ENCODE results near the gene CEACAM21.
A peak's percentile ranks its signal among the peaks of the same experiment; 100 is the strongest.

The CEACAM21 gene

DNA sequence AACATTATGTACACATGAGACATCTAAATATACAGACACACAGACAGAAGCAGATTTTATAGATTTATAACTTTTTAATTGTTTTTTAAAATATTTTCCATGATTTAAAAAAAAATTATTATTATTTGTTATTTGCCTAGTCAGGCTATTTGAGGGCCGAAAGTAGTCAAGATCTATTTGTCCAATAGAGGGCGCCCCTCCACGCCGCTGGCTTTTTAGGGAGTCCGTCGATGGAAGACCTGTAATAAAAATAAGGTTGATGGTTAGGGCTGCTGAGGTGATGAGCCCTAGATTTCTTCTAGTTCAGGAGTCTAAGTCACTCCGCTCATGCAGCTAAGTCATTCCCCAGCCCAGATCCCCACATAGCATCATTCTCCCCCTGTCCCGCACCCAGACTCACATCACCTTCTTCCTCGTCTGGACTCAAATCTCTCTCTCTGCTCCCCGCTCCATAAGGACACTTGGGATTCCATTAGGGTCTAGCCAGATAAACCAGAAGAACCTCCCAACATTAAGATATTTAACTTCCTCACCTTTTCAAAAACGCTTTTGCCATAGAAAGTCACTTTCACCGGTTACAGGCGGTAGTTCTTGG lies 33.9 kb upstream of the CEACAM21 start:
- Histone ChIP-seq H3K4me3 (ENCODE audit: insufficient read depth in 1 of 2, low read depth in 1 of 2, low read length in 2 of 2) (no peak overlapping the region), H3K9me3 (ENCODE audit: control insufficient read depth, low read length) (no peaks in the 10 kb centered on the region), H3K18ac (ENCODE audit: low read depth in 1 of 2, low read length in 2 of 2) (no peak overlapping the region), H3K79me1 (replicated peaks; ENCODE audit: low read length, poor library complexity, severe bottlenecking) (no peaks in the 10 kb centered on the region), H2BK5ac (ENCODE audit: low read depth, low read length, poor library complexity, severe bottlenecking) (no peak overlapping the region), H3K27me3 (ENCODE audit: control insufficient read depth in 1 of 2, insufficient read depth in 1 of 2, low read length in 2 of 2) (peaks cover 26 to 60% of the 10 kb centered on the region in 2 experiments), H3K9ac (ENCODE audit: low read length) (no peak overlapping the region), H3K4me2 (ENCODE audit: low read length, poor library complexity, severe bottlenecking) (no peak overlapping the region), H3K4ac (ENCODE audit: low read depth in 1 of 2, low read length in 2 of 2) (no peak overlapping the region), H2AFZ (ENCODE audit: low read depth, low read length) (no peak overlapping the region), H2BK120ac (ENCODE audit: low read depth, low read length) (no peak overlapping the region), H4K91ac (ENCODE audit: low read length) (no peak overlapping the region), H3K23ac (ENCODE audit: low read length in 2 of 2) (no peak overlapping the region), H3K14ac (ENCODE audit: low read length in 2 of 2) (no peak overlapping the region), H4K8ac (ENCODE audit: low read length) (no peak overlapping the region), H3K27ac (ENCODE audit: low read length, poor library complexity, severe bottlenecking) (no peak overlapping the region), H2BK12ac (ENCODE audit: low read length in 2 of 2) (no peak overlapping the region), H2AK5ac (ENCODE audit: low read length, severe bottlenecking) (no peak overlapping the region), H2BK15ac (ENCODE audit: low read depth, poor library complexity, severe bottlenecking) (no peak overlapping the region), H3K36me3 (ENCODE audit: control insufficient read depth in 1 of 2, insufficient read depth in 2 of 2, low read depth in 1 of 2, low read length in 2 of 2) (no peaks in the 10 kb centered on the region), H3K4me1 (ENCODE audit: control insufficient read depth, insufficient read depth, low read depth, low read length) (no peaks in the 10 kb centered on the region)
- 70% methylated on average over 13 of the region's 13 CpGs for WGBS
- peak; percentile 13 for DNase-seq

DNA sequence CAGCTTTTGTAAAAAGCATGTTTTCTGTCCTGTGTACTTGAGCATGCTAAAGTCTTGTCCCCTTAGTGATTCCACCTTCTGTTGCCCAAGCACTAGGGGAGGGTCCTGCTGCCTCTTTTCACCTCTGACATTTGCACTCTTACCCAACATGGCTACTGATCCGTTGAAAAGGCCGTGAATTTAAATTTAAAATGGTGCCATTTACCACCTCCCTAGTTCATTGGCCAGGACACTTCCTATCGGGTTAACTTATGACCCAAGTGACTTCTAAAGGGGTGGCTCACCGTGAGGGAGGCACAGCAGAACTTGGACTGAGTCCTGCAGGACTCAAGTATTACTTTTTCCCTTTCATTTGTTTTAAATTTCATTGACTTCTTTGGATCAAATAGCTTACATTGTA lies 33.3 kb upstream of the CEACAM21 start:
- Histone ChIP-seq H3K23ac (ENCODE audit: low read length in 2 of 2) (no peak overlapping the region), H3K18ac (ENCODE audit: low read depth in 1 of 2, low read length in 2 of 2) (no peak overlapping the region), H3K36me3 (ENCODE audit: control insufficient read depth in 1 of 2, insufficient read depth in 2 of 2, low read depth in 1 of 2, low read length in 2 of 2) (no peaks in the 10 kb centered on the region), H2BK12ac (ENCODE audit: low read length in 2 of 2) (no peak overlapping the region), H3K27me3 (ENCODE audit: control insufficient read depth in 1 of 2, insufficient read depth in 1 of 2, low read length in 2 of 2) (peaks cover 27 to 60% of the 10 kb centered on the region in 2 experiments), H3K9me3 (ENCODE audit: control insufficient read depth, low read length) (no peaks in the 10 kb centered on the region), H4K8ac (ENCODE audit: low read length) (no peak overlapping the region), H4K91ac (ENCODE audit: low read length) (no peak overlapping the region), H3K14ac (ENCODE audit: low read length in 2 of 2) (no peak overlapping the region), H3K4me3 (ENCODE audit: insufficient read depth in 1 of 2, low read depth in 1 of 2, low read length in 2 of 2) (no peak overlapping the region), H2AFZ (ENCODE audit: low read depth, low read length) (peak overlapping the region; percentile 5), H3K9ac (ENCODE audit: low read length) (no peak overlapping the region), H2BK5ac (ENCODE audit: low read depth, low read length, poor library complexity, severe bottlenecking) (no peak overlapping the region), H3K4me2 (ENCODE audit: low read length, poor library complexity, severe bottlenecking) (no peak overlapping the region), H2BK120ac (ENCODE audit: low read depth, low read length) (no peak overlapping the region), H2BK15ac (ENCODE audit: low read depth, poor library complexity, severe bottlenecking) (no peak overlapping the region), H3K27ac (ENCODE audit: low read length, poor library complexity, severe bottlenecking) (no peak overlapping the region), H2AK5ac (ENCODE audit: low read length, severe bottlenecking) (no peak overlapping the region), H3K4me1 (ENCODE audit: control insufficient read depth, insufficient read depth, low read depth, low read length) (no peaks in the 10 kb centered on the region), H3K4ac (ENCODE audit: low read depth in 1 of 2, low read length in 2 of 2) (no peak overlapping the region), H3K79me1 (replicated peaks; ENCODE audit: low read length, poor library complexity, severe bottlenecking) (no peaks in the 10 kb centered on the region)
- no peak for DNase-seq
- 62% methylated on average over 4 of the region's 4 CpGs for WGBS

DNA sequence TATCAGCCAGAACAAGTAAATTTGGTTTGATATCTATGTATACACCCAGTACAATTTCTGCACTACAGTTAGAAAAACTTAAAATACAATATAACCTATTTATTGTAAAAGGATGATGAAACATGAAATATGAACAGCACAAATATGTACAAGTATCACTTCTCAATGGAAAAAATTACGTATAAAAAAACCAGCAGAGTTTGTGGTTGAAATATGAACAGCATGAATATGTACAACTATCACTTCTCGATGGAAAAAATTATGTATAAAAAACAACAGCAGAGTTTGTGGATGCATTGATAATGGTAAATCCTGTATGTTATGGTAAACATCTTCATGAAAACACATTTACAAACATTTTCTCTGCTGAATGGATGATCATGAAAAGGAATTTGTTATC lies 32.4 kb upstream of the CEACAM21 start:
- Histone ChIP-seq H2AK5ac (ENCODE audit: low read length, severe bottlenecking) (no peak overlapping the region), H3K18ac (ENCODE audit: low read depth in 1 of 2, low read length in 2 of 2) (no peak overlapping the region), H3K79me1 (replicated peaks; ENCODE audit: low read length, poor library complexity, severe bottlenecking) (no peaks in the 10 kb centered on the region), H3K4me1 (ENCODE audit: control insufficient read depth, insufficient read depth, low read depth, low read length) (no peaks in the 10 kb centered on the region), H2BK15ac (ENCODE audit: low read depth, poor library complexity, severe bottlenecking) (no peak overlapping the region), H4K8ac (ENCODE audit: low read length) (no peak overlapping the region), H3K23ac (ENCODE audit: low read length in 2 of 2) (no peak overlapping the region), H3K9me3 (ENCODE audit: control insufficient read depth, low read length) (no peaks in the 10 kb centered on the region), H3K36me3 (ENCODE audit: control insufficient read depth in 1 of 2, insufficient read depth in 2 of 2, low read depth in 1 of 2, low read length in 2 of 2) (no peaks in the 10 kb centered on the region), H3K4me2 (ENCODE audit: low read length, poor library complexity, severe bottlenecking) (no peak overlapping the region), H3K27me3 (ENCODE audit: control insufficient read depth in 1 of 2, insufficient read depth in 1 of 2, low read length in 2 of 2) (peaks cover 23 to 65% of the 10 kb centered on the region in 2 experiments), H2BK12ac (ENCODE audit: low read length in 2 of 2) (no peak overlapping the region), H2BK120ac (ENCODE audit: low read depth, low read length) (no peak overlapping the region), H3K9ac (ENCODE audit: low read length) (no peak overlapping the region), H3K4ac (ENCODE audit: low read depth in 1 of 2, low read length in 2 of 2) (no peak overlapping the region), H2BK5ac (ENCODE audit: low read depth, low read length, poor library complexity, severe bottlenecking) (no peak overlapping the region), H2AFZ (ENCODE audit: low read depth, low read length) (no peak overlapping the region), H3K4me3 (ENCODE audit: insufficient read depth in 1 of 2, low read depth in 1 of 2, low read length in 2 of 2) (no peak overlapping the region), H3K27ac (ENCODE audit: low read length, poor library complexity, severe bottlenecking) (no peak overlapping the region), H3K14ac (ENCODE audit: low read length in 2 of 2) (no peak overlapping the region), H4K91ac (ENCODE audit: low read length) (no peak overlapping the region)
- DNase-seq = no peak
- WGBS = no CpG with 5 or more reads among the region's 2 CpGs

DNA sequence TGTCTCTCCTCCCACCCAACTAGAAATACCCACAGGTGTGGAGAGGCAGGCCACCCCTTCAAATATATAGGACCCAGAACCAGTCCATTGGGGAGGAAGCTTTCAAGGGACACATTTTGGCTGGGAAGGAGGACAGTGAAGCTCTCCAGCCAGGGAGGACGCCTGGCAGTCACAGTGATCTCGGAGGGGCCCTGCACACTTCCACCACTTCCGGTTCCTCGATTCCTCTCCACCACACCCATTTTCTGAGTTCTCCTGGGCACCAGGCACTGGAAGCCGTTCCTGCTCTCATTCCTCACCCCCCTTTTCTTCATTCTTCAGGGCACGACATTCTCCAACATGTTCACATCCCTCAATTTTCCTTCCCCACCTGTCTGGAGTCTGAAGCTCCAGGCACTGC lies 30.4 kb upstream of the CEACAM21 start:
- Histone ChIP-seq H2BK120ac (ENCODE audit: low read depth, low read length) (no peak overlapping the region), H2BK15ac (ENCODE audit: low read depth, poor library complexity, severe bottlenecking) (no peak overlapping the region), H4K8ac (ENCODE audit: low read length) (no peak overlapping the region), H3K9me3 (ENCODE audit: control insufficient read depth, low read length) (no peaks in the 10 kb centered on the region), H3K4me2 (ENCODE audit: low read length, poor library complexity, severe bottlenecking) (no peak overlapping the region), H2AK5ac (ENCODE audit: low read length, severe bottlenecking) (no peak overlapping the region), H2BK12ac (ENCODE audit: low read length in 2 of 2) (no peak overlapping the region), H2BK5ac (ENCODE audit: low read depth, low read length, poor library complexity, severe bottlenecking) (no peak overlapping the region), H3K36me3 (ENCODE audit: control insufficient read depth in 1 of 2, insufficient read depth in 2 of 2, low read depth in 1 of 2, low read length in 2 of 2) (no peaks in the 10 kb centered on the region), H2AFZ (ENCODE audit: low read depth, low read length) (no peak overlapping the region), H3K4me1 (ENCODE audit: control insufficient read depth, insufficient read depth, low read depth, low read length) (no peaks in the 10 kb centered on the region), H3K27ac (ENCODE audit: low read length, poor library complexity, severe bottlenecking) (no peak overlapping the region), H3K9ac (ENCODE audit: low read length) (no peak overlapping the region), H3K18ac (ENCODE audit: low read depth in 1 of 2, low read length in 2 of 2) (no peak overlapping the region), H4K91ac (ENCODE audit: low read length) (no peak overlapping the region), H3K27me3 (ENCODE audit: control insufficient read depth in 1 of 2, insufficient read depth in 1 of 2, low read length in 2 of 2) (peaks cover 30 to 60% of the 10 kb centered on the region in 2 experiments), H3K79me1 (replicated peaks; ENCODE audit: low read length, poor library complexity, severe bottlenecking) (no peaks in the 10 kb centered on the region), H3K23ac (ENCODE audit: low read length in 2 of 2) (no peak overlapping the region), H3K14ac (ENCODE audit: low read length in 2 of 2) (no peak overlapping the region), H3K4ac (ENCODE audit: low read depth in 1 of 2, low read length in 2 of 2) (no peak overlapping the region), H3K4me3 (ENCODE audit: insufficient read depth in 1 of 2, low read depth in 1 of 2, low read length in 2 of 2) (no peak overlapping the region)
- WGBS = 78% methylated on average over 6 of the region's 6 CpGs
- no peak for DNase-seq

Measured in mesenchymal stem cell (in vitro differentiated cells and primary cell).